ENCODE data around the gene RASGEF1C.

RASGEF1C gene

DNA sequence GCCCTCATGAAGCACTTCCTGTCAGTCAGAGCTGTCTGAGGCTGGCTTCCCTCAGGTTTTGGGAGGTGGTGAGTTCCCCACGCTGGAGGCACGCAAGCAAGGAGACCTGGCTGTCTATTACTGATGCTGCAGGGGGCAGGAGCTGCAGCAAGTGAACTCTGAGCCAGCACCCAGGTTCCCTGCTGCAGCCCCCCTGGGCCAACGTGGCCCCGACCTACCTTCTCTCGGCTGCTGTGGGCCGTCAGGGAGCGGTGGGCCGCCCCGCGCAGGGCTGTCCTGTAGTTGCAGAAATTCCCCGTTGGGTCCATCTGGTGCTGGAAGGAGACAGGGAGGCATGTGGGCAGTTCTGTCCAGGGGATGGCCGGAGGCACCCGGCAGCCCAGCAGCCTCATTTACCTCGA, 90.6 kb downstream of the RASGEF1C start:
- no peak for DNase-seq

DNA sequence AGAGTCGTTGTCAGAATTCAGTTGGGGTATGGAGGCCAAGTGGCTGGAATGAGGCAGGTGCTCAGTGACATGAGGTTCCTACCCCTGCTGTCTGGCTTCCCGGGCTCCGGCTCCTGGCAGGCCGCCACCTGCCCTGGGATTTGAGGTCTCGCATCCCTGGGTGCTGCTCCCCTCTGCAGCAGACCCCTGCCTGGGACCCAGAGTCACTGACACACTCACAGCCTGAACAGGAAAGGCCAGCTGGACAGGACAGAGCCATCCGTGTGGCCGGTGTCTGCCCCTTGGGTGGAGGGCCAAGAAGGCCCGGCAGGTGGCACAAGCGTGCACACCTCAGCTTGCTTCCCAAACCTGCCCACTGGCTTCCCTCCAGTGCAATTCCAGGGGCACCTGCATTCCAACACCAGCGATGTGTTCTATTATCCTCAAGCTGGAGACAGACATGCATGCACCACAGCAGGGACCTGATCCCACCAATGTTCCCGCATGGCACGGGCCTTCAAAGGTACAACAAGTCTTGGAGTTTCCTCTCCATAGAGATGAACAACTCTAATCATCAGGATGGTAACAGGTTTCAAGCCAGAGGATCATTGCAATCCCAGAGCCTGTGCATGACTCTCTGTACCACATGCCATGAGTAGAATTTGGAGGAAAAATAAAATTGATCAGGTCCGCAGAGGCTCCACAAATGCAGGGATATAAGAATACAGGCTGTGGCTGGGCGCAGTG, 91.8 kb downstream of the RASGEF1C start:
- DNase-seq: no peak

DNA sequence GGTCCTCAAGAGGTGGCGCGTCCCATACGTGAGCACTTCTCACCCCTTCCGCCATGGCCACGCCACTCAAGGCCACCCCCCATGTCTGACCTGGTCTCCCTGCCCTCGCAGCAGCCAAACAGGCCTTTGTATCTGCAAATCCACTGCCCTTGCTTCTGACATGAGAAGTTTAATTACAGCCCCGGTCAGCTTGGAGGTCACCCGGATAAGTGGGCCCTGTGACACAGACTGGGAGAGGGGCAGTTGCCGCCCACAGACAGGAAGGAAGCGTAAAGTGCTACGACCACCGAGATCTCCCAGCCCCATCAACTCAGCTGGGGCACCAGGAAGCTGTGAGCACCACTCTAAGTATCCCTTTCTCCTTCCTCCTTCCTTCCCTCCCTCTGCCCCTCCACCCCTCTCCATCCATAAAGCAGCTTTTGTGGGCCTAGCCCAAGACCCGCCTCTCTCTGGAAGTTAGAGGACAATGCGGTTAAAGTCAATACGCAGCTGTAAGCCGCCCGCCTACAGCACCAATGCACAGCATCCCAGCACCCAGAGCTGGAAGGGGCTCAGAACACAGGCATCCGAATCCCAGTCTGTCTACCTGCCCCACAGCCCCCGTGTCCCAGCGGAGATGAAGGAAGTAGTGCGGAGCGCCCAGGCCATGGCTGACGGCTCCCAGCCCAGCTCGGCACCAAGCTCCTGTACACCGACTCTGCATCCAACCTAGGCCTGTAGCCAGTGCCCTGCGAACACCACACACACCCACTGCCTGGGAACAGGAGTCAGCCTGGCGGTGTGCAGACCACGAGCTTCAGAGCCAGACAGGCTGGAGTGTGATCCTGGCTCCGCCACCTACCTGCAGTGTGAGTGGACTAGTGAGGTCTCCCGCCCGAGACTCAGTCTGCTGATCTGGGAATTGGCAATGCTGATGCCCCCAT, 92.7 kb downstream of the RASGEF1C start:
- DNase-seq: no peak

DNA sequence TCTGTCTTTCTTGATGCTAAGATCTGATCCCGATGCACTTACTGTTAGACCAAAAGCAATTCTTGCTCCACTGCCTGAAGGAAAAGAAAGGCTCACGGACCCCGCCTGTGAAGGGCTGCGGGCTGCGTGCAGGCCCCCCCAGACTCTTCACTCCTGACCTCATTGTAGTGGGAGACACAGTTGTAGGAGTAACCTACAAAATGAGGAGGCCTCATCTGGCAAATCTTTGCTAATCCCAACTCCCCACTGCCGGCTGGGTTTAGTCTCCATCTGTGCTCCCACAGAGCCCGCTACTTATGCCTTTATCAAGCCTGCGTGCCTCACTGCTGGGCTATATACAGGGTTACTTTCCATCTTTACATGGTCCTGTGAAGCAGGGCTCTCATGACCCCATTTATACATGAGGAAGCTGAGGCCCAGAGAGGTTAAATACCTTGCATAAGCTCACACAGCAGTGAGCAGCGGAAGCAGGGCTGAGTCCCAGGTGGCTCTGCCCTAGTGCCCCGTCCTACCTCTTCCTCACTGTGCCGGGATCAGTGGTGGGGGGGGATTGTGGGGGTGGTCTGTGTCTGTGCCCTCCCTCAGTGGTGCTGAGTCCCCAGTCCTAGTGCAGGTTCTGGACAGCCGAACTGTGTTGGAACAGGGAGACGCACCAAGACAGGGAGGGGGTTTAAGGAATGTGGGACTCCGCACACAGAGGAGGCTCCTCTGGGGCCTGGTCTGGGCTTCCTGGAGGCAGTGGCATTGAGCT, 93.5 kb downstream of the RASGEF1C start:
- no peak for DNase-seq

DNA sequence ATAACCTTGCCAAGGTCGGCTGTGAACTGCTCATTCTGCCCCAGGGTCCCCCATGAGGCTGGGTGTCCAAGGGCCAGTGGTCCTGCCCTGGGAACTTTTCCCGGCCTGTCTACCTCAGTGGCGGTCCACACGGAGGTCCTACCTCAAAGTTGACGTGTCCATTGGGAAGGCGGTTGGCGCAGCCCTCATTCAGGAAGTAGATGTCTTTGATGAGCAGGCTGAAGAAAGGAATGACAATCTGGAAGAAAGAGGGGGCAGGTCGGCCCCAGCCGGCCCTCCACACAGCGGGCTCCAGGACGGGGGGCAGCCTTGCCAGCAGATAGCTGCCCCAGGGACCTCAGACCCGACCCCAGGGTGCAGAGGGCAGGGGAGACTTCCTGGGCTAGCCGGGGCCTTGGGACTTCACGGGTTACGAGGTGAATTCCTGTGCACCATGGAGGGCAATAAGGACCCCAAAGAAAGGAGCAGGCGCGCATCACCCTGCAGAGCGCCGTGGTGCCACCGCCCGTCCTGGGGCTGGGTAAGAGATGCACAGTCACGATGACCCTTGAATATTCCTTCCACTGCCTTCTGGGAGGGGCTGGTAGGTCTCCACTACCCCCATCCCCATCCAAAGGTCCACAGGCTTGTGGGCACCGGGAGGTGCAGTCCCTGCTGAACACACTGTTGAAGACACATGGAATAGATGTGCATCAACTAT, 94.6 kb downstream of the RASGEF1C start:
- DNase-seq: no peak

DNA sequence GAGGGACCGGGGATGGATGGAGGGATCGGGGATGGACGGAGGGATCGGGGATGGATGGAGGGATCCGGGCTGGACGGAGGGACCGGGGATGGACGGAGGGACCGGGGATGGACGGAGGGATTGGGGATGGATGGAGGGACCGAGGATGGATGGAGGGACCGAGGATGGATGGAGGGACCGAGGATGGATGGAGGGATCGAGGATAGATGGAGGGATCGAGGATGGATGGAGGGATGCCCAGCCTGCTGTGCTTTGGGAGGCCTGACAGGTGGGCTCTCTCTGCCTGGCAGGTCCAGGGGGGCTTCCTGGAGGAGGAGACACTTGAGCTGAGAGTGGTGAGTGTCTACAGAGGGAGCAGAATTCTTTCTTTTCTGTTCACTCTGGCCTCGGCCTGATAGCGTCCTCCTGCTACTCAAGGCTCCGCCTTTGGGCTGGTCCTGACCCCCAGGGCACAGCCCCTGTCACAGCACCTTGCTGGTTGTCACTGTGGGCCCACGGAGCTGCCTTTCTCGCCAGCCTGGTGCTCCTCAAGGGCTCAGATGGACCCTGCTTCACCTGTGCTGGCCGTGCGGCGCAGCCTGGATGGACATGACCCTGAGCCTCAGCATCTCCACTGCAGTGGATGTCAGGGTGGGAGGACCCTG, 95.2 kb downstream of the RASGEF1C start:
- no peak for DNase-seq

DNA sequence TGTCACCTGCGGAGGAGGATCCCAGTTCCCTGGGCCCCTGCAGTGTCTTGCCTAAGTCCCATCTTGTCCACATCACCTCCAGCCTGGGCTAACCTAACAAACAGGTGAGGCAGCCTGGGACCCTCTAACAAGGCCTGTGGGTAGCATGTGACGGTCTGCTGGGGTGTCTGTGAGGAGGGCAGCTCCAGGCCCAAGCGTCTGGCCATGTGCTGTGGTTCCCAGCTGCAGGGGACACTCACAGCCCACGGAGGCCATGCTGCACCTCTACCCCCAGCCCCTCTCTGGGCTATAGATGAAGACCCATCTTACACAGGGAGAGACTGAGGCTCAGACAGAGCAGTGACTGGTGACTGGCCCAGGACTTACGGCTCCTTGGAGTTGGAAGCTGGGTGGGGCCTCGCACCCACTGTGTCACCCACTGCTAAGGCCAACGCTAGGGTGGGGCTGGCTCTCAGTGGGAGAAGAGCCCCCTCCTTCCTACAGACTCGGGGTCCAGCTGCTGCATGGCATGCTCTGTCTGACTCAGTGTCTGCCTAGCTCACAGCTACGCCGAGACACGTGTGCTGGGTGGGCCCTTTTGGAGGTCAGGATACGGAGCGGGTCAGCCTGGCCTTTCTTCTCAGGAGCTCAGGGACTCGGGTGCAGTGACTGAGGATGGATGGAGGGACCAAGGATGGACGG, 96.7 kb downstream of the RASGEF1C start:
- DNase-seq: no peak

DNA sequence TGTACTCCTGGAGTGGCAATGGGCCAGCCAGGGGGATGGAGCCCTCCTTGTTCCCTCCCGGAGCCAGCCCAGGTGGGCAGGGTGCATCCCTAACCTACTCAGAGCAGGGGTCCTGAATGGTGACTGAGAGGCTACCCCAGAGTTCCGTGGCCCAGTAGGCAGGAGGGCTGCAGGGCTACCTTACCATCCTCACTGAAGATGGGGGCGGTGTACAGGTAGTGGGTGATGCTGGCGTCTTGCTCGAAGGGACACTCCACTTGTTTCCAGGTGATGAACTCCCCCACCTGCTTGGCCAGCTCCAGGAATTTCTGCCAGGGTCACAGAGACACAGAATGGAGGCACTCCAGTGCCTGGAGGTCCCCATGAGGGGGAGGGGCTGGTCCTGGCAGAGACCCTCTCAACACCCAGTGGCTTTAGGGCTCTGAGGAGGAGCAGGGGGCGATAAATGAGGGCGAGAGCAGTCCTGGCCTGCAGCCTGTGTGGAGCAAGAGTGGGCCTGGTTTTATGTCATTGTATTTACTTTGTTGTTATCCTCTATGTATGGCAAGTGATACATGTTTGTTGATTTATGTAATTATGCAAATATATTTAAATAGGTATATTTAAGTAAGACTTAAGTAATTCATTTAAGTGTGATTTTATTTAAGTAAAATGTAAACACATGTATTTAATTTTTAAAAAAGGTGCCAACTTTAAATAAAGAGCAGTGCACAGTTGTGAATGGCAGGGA, 97.6 kb downstream of the RASGEF1C start:
- DNase-seq: no peak

DNA sequence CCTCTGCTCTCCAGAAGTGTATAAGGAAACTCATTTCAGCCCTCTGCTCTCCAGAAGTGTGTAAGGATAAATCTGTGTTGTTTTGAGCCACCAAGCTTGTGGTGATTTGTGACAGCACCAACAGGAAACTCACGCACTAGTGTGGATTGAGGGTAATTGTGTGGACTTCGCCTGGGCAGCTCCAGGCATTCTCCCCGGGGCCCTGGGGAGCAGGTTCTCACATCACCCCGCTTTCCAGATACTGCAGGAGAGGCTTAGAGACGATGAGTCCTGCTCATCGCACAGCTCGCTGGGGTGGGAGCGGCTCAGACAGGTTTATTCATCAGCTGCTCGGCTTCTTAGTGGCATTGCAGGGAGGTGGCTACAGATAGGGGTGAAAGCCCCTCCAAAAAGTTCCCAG, 99.1 kb downstream of the RASGEF1C start:
- no peak for DNase-seq

DNA sequence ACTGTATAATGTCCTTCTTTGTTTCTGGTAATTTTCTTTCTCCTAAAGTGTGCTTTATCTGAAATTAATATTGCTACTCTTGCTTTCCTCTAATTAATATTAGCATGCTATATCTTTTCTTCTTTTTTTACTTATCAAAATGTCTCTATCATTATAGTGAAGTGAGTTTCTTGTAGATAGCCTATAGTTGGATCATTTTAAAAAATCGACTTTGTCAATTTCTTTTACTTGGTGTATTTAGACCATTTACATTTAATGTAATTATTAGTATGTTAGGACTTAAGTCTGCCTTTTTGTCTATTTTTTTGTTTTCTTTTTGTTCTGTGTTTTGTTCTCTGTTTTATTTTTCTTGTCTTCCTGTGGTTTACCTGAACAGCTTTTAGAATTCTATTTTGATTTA, 102.0 kb downstream of the RASGEF1C start:
- DNase-seq: no peak

DNA sequence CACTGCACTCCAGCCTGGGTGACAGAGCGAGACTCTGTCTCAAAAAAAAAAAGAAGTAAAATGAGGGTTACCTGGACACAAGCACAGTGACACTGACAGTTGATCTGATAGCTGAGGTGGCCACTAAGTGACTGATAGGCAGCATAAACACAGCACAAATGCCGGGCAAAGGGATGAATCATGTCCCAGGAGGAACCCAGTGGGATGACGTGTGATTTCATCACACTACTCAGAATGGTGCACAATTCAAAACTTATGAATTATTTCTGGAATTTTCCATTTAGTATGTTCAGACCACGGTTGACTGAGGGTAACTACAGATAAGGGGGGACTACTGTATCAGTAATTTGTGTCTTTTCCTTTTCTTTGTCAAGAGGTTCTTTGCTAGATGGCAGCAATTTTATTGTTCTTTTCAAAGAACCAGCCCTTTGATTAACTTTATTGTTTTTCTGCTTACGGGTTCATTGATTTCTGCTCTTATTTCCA, 103.1 kb downstream of the RASGEF1C start:
- no peak for DNase-seq

DNA sequence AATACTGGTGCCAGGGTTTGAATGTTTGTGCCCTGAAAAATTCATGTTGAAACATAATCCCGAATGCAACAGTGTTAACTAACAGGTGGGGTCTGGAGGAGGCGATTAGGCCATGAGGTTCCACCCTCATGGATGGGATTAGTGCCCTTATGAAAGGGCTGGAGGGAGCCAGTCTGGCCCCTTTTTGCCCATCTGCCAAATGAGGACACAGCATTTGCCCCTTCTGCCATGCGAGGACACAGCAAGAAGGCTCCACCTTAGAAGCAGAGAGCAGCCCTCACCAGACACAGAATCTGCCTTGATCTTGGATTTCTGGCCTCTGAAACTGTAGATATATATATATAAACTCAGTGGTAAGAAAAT, 104.9 kb downstream of the RASGEF1C start:
- DNase-seq: no peak

DNA sequence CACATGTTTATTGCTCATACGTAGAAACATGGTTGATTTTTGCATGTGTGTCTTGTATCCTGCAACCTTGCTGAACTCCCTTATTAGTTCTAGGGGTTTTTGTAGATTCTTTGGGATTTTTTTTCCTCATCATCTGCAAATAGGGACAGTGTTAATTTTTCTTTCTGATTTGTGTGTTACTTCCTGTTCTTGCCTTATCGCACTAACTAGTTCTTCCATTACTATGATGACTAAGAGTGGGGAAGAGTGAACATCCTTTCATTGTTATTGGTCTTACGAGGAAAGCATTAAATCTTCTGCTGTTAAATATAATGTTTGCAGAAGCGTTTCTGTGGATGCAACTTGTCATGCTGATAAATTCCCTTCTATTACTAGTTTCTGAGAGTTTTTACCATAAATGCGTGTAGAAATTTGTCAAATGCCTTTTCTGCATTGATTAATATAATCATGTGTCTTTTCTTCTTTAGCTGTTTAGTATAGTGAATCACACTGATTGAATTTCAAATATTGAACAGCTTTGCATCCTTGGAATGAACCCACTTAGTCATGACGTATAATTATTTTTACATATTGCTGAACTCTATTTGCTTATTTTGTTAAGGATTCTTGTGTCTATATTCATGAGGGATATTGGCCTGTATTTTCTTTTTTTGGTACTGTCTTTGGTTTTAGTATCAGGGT, 105.4 kb downstream of the RASGEF1C start:
- no peak for DNase-seq

DNA sequence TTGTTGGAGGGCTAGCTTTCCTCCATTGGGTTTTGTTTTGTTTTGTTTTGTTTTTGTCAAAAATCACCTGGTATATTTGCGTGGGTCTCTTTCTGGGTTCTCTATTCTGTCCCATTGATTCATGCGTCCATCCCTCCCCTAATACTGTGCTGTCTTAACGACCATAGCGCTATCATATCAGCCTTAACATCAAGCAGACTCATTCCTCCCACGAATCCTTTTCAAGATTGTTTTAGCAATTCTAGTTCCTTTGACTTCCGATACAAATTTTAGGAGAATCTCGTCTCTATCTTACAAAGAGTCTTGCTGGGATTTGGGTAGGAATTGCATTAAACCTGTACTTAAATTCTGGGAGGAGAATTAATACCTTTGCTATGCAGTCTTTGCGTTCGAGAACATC, 106.4 kb downstream of the RASGEF1C start:
- DNase-seq: no peak

DNA sequence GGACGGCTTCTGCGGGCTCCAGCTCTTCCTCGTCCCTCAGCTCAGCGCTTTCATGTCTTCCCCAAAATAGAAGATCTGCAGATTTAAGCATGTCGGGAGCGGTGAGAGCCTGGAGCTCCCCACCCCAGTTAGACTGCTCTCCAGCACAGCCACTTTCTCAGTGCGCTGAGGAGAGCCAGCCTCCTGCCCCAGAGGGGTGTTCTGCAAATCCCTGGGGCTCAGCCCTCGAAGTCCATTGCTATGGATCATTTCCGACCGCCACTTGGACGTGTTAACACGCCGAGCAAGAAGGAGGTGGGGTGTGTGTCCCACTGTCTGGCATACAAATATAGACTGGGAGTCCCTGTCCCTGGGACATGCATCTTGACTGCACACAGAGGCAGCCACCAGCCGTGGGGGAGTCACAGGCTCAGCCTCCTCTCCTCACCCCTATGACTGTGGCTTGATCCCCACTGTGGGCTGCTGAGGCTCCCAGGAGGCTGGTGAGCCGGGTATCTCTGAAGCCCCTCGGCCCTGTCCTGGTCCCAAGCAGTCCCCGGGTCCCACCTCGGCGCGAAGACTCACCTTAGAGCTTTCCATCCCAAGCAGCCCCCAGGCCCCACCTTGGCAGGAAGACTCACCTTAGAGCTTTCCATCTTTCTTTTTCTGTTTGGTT, 107.4 kb downstream of the RASGEF1C start:
- DNase-seq: no peak

DNA sequence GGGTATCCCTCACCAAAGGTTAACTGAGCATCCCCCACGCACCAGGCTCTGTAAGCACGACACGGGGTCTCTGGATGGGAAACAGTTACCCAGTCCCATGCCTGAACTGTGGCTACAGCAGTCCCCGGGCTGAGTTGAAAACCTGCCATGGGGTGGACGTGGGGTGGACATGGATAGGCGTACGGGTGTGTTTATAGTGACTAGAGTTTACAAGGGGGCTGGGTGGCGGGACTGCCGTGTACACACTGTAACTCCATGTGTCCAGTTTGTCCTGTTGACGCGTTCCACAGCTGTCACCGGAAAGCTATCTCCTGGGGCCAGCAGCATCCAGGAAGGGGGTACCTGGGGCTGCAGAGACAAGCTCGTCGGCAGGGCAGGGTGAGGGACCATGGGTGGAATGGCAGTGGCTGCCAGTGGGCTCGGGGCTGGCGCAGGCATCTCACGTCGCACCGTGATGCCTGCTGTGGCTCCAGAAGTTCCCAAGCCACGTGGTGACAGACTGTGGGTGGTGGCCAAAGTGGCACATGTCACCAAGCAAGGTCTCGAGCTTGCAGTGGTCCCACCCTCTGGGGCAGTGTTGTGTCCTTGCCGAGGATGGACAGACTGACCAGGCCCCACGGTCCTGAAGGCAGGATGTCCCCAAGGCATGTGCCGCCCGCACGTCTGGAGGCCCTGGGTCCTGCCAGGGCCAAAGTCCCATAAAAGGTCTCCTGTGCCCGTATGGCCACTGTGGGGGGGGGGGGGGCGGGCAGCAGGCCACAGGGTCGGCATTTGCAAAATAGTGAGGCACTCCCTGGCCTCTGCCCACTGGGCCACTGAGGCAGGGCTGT, 108.2 kb downstream of the RASGEF1C start:
- no peak for DNase-seq

DNA sequence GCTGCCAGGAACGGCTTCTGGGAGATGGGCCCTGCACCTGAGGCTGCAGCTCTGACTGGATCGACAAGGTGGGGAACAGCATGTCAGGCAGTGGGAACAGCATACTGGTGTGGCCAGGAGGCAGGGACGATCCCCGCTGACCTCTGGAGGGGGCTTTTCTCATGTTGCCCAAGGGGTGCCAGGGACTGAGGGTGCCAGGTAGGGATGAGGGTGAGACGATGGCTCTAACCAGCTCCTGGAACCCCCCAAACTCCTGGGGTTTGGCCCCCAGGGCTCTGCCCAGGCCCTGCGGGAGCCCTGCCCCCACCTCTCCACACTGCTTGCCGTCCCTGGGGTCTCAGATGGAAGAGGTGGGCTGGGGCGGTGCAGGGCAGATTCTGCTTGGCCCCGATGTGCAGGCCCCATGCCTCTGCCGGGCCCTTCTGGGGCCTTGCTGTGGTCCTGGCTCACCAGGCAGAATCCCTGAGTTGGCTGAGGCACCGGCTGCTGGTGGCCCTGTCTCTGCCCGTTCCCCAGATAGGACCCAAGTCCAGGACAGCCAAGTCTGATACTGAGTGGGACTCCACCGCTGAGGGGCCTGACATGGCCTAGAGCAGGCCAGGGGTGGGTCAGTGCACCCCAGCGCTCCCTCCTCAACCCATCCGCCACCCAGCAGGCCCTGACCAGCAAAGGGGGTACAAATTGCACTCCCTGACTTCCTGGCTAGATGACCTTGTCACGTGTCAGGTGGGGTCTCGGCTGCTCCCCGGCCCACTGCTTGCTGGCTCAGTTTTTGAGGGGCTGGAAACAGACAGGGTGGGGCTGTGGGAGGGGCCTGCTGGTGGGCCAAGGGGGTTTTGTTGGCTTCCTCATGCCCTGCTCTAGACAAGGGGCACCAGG, 109.0 kb downstream of the RASGEF1C start:
- no peak for DNase-seq

All from CD4-positive, alpha-beta T cell treated with Interferon gamma for 1 hour (primary cell).